SKM-1 (cell line): ENCODE measurements around the gene GDPD1.
"Not testable (repeated sequence)": the region's sequence is repeated elsewhere in the genome, so short reads cannot be mapped to it uniquely, and the experiment has no call there.

ENCODE experiments used
- DNase-seq: peaks from one replicate; lab custom pipeline; 2025; ENCODE audit not compliant: unreplicated experiment; lab: John Stamatoyannopoulos, UW

Gene GDPD1

GRCh38 chr17:59244081-59244480 lies 23.8 kb downstream of the GDPD1 start:
- no peak for DNase-seq

GRCh38 chr17:59254742-59255141 lies 34.4 kb downstream of the GDPD1 start:
- DNase-seq, result no peak

- no peak for DNase-seq
Measured at GRCh38 chr17:59257101-59257500, 36.8 kb downstream of the GDPD1 start.

- DNase-seq, result no peak
Measured at GRCh38 chr17:59260722-59261121, 40.4 kb downstream of the GDPD1 start.

GRCh38 chr17:59266745-59267144 lies 46.4 kb downstream of the GDPD1 start:
- no peak for DNase-seq

- DNase-seq, result no peak
Measured at GRCh38 chr17:59267776-59268175, 47.5 kb downstream of the GDPD1 start.

GRCh38 chr17:59275618-59276017 lies 55.3 kb downstream of the GDPD1 start:
- no peak for DNase-seq

- DNase-seq, result no peak
Measured at GRCh38 chr17:59277031-59277430, 56.7 kb downstream of the GDPD1 start.

GRCh38 chr17:59278406-59278805 lies 58.1 kb downstream of the GDPD1 start:
- no peak for DNase-seq

GRCh38 chr17:59284317-59284716 lies 64.0 kb downstream of the GDPD1 start:
- no peak for DNase-seq

GRCh38 chr17:59287452-59287851 lies 67.1 kb downstream of the GDPD1 start:
- DNase-seq, result no peak

GRCh38 chr17:59287891-59288290 lies 67.6 kb downstream of the GDPD1 start:
- DNase-seq, result no peak

- DNase-seq, result no peak
Measured at GRCh38 chr17:59289981-59290301, 69.6 kb downstream of the GDPD1 start.

GRCh38 chr17:59290302-59290998 lies 70.1 kb downstream of the GDPD1 start:
- DNase-seq, result not testable (repeated sequence)

GRCh38 chr17:59292174-59292523 lies 71.8 kb downstream of the GDPD1 start:
- no peak for DNase-seq

GRCh38 chr17:59296190-59296589 lies 75.9 kb downstream of the GDPD1 start:
- DNase-seq, result no peak

- DNase-seq, result no peak
Measured at GRCh38 chr17:59298521-59298920, 78.2 kb downstream of the GDPD1 start.

- no peak for DNase-seq
Measured at GRCh38 chr17:59299400-59300092, 79.2 kb downstream of the GDPD1 start.

- DNase-seq, result no peak
Measured at GRCh38 chr17:59300941-59301340, 80.6 kb downstream of the GDPD1 start.

- DNase-seq, result no peak
Measured at GRCh38 chr17:59304811-59305210, 84.5 kb downstream of the GDPD1 start.

- DNase-seq, result no peak
Measured at GRCh38 chr17:59310263-59310920, 90.1 kb downstream of the GDPD1 start.

GRCh38 chr17:59311051-59311468 lies 90.7 kb downstream of the GDPD1 start:
- DNase-seq, result peak; percentile 80
